Prostate gland (tissue), 2 donors: ENCODE measurements around the gene XRCC1.
A peak's percentile ranks its signal among the peaks of the same experiment; 100 is the strongest.

Source experiments
- POLR2A ChIP-seq: fragments of 450-650 bp; IDR thresholded peaks from one replicate; pipeline ENCODE4 v1.6.1; 2016; ENCODE audit warnings: antibody characterized with exemption, mild to moderate bottlenecking
- TF ChIP-seq, protein P1 (sequence below), 4 experiments: fragments of 200-600 bp in 2 of 4; fragments of 450-650 bp in 2 of 4; sonication (generic) in 2 of 4; IDR thresholded peaks; 1 replicate in 3 of 4; 2 replicates in 1 of 4; pipeline ENCODE4 v1.5.1; 2016 to 2019; ENCODE audit warnings: antibody characterized with exemption in 4 of 4, mild to moderate bottlenecking in 2 of 4, moderate library complexity in 2 of 4

GRCh38 chr19:43503501-43504425, 71.6 kb downstream of the XRCC1 start:
- TF ChIP-seq POLR2A: peak; percentile 90
- TF ChIP-seq, protein P1, sequence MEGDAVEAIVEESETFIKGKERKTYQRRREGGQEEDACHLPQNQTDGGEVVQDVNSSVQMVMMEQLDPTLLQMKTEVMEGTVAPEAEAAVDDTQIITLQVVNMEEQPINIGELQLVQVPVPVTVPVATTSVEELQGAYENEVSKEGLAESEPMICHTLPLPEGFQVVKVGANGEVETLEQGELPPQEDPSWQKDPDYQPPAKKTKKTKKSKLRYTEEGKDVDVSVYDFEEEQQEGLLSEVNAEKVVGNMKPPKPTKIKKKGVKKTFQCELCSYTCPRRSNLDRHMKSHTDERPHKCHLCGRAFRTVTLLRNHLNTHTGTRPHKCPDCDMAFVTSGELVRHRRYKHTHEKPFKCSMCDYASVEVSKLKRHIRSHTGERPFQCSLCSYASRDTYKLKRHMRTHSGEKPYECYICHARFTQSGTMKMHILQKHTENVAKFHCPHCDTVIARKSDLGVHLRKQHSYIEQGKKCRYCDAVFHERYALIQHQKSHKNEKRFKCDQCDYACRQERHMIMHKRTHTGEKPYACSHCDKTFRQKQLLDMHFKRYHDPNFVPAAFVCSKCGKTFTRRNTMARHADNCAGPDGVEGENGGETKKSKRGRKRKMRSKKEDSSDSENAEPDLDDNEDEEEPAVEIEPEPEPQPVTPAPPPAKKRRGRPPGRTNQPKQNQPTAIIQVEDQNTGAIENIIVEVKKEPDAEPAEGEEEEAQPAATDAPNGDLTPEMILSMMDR (IDR thresholded peaks at IDR 0.05): peak; percentile 21 to 50 (median 42)
